AG10803 (cell line): ENCODE results near the gene CCDC34.
A peak's percentile ranks its signal among the peaks of the same experiment; 100 is the strongest.

ENCODE experiments used
- DNase-seq: peaks from one replicate; pipeline ENCODE4 v3.0.0; 2010; ENCODE audit warnings: low read depth
- H3K4me3 ChIP-seq: 2 replicates; pipeline ENCODE4 v1.5.1; 2011; ENCODE audit warnings: mild to moderate bottlenecking, low read length, control low read depth
- CTCF ChIP-seq: conservative IDR thresholded peaks from 2 replicates; pipeline ENCODE4 v1.5.1; 2011; ENCODE audit warnings: mild to moderate bottlenecking, low read length, control low read depth, inconsistent platforms

Gene CCDC34

GRCh38 chr11:27309046-27309445 lies 54.0 kb downstream of the CCDC34 start:
- TF ChIP-seq CTCF = no peak
- H3K4me3 ChIP-seq = no peak overlapping the region
- DNase-seq = peak; percentile 73

GRCh38 chr11:27307232-27307631 lies 55.8 kb downstream of the CCDC34 start:
- TF ChIP-seq CTCF = no peak
- no peak overlapping the region for H3K4me3 ChIP-seq
- no peak for DNase-seq

- DNase-seq = no peak
- no peak for TF ChIP-seq CTCF
- H3K4me3 ChIP-seq = no peak overlapping the region
Measured at GRCh38 chr11:27305751-27306150, 57.3 kb downstream of the CCDC34 start.

GRCh38 chr11:27304514-27304913 lies 58.5 kb downstream of the CCDC34 start:
- DNase-seq = no peak

GRCh38 chr11:27303903-27304302 lies 59.1 kb downstream of the CCDC34 start:
- no peak for DNase-seq
- TF ChIP-seq CTCF = no peak

More at GRCh38 chr11:27304514-27304913, 58.5 kb downstream of the CCDC34 start:
- no peak overlapping the region for H3K4me3 ChIP-seq
- no peak for TF ChIP-seq CTCF

GRCh38 chr11:27300974-27301373 lies 62.0 kb downstream of the CCDC34 start:
- H3K4me3 ChIP-seq = no peak overlapping the region
- TF ChIP-seq CTCF = no peak
- no peak for DNase-seq

More at GRCh38 chr11:27303903-27304302, 59.1 kb downstream of the CCDC34 start:
- no peak overlapping the region for H3K4me3 ChIP-seq

- DNase-seq = no peak
- TF ChIP-seq CTCF = no peak
- H3K4me3 ChIP-seq = no peak overlapping the region
Measured at GRCh38 chr11:27297616-27298015, 65.4 kb downstream of the CCDC34 start.
